ENCODE results near the gene CDV3. TPM values are rescaled to one million over a fixed set of nuclear protein-coding genes. Genes with fewer than 3 reads are reported as not detected.

Gene CDV3
- total RNA-seq, 1 experiment from 2014 or later = 193 TPM

DNA sequence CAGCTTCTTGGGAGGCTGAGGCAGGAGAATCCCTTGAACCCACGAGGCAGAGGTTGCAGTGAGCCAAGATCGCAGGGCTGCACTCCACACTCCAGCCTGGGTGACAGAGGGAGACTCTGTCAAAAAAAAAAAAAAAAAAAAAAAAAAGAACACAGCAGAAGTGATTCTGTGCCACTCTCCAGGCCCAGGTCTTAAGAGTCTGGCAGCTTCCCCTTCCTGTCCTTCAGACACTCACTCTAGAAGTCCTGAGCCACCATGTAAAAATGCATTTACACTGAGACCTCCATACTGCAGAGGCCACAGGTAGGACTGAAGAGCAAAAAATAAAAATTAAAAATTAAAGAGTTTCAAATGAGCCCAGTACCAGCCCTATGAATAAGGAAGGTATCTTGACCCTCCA, 11.8 kb upstream of the CDV3 start:
- DNase-seq = no peak
- H3K9me3 ChIP-seq (ENCODE audit: insufficient read depth, low read depth) = peaks cover 5% of the 10 kb centered on the region
- H3K27me3 ChIP-seq (ENCODE audit: insufficient read depth, low read depth) = no peaks in the 10 kb centered on the region
- H3K4me2 ChIP-seq = no peak overlapping the region
- BruUV-seq (replicated peaks) = no TSS peak
- intact Hi-C loops (cut with micrococcal nuclease; ENCODE audit: unreplicated experiment) = no loop called here
- H4K20me1 ChIP-seq (ENCODE audit: insufficient read depth) = no peaks in the 10 kb centered on the region
- H3F3A ChIP-seq (ENCODE audit: insufficient read depth, low read depth) = peaks cover 6% of the 10 kb centered on the region; the same call in 1 of the 2 replicates
- H3K36me3 ChIP-seq (ENCODE audit: low read depth) = no peaks in the 10 kb centered on the region
- H3K27ac ChIP-seq = no peak overlapping the region
- POLR2A ChIA-PET (ENCODE audit: unreplicated experiment) = no interaction called here
- no peak overlapping the region for H3K4me3 ChIP-seq
- no peaks in the 10 kb centered on the region for H3K79me2 ChIP-seq (ENCODE audit: low read depth)
- CTCF ChIA-PET = no interaction called here
- TF ChIP-seq EZH2 (IDR thresholded peaks at IDR 0.05; ENCODE audit: low read depth) = no peak
- TF ChIP-seq, protein P1, sequence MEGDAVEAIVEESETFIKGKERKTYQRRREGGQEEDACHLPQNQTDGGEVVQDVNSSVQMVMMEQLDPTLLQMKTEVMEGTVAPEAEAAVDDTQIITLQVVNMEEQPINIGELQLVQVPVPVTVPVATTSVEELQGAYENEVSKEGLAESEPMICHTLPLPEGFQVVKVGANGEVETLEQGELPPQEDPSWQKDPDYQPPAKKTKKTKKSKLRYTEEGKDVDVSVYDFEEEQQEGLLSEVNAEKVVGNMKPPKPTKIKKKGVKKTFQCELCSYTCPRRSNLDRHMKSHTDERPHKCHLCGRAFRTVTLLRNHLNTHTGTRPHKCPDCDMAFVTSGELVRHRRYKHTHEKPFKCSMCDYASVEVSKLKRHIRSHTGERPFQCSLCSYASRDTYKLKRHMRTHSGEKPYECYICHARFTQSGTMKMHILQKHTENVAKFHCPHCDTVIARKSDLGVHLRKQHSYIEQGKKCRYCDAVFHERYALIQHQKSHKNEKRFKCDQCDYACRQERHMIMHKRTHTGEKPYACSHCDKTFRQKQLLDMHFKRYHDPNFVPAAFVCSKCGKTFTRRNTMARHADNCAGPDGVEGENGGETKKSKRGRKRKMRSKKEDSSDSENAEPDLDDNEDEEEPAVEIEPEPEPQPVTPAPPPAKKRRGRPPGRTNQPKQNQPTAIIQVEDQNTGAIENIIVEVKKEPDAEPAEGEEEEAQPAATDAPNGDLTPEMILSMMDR (conservative IDR thresholded peaks at IDR 0.05) = no peak
- H3K4me1 ChIP-seq (replicated peaks; ENCODE audit: insufficient read depth) = peaks cover 6% of the 10 kb centered on the region; the same call in 1 of the 2 replicates
- H3K9me2 ChIP-seq (ENCODE audit: insufficient read depth) = no peaks in the 10 kb centered on the region
- no peak overlapping the region for H2AFZ ChIP-seq

DNA sequence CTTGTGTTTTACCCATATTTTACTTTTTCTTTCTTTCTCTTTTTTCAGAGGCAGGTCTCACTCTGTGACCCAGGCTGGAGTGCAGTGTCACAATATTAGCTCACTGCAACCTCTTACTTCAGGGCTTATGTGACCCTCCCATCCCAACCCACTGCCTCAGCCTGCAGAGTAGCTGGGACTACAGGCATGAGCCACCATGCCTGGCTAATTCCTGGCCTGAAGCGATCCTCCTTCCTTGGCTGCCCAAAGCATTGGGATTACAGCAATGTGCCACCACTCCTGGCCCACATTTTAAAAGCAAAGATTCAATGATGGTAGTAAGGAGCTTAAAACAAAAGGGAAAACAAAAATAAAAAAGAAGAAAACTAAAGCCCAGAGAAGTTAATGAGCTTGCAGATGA, 11.1 kb upstream of the CDV3 start:
- no peak overlapping the region for H2AFZ ChIP-seq
- DNase-seq = no peak
- ChIA-PET POLR2A (ENCODE audit: unreplicated experiment) (interaction anchor here (0.7 kb wide), 1 partner anchor 16 kb away, joined by 4 read pairs; no protein-coding TSS in a partner anchor), CTCF (no interaction called here)
- no peak overlapping the region for H3K4me2 ChIP-seq
- H3K9me3 ChIP-seq (ENCODE audit: insufficient read depth, low read depth) = peaks cover 5% of the 10 kb centered on the region
- no peak overlapping the region for H3K4me3 ChIP-seq
- H3K4me1 ChIP-seq (replicated peaks; ENCODE audit: insufficient read depth) = peaks cover 13% of the 10 kb centered on the region
- no peaks in the 10 kb centered on the region for H3K9me2 ChIP-seq (ENCODE audit: insufficient read depth)
- H3K27me3 ChIP-seq (ENCODE audit: insufficient read depth, low read depth) = no peaks in the 10 kb centered on the region
- no peaks in the 10 kb centered on the region for H3K79me2 ChIP-seq (ENCODE audit: low read depth)
- H3K27ac ChIP-seq = no peak overlapping the region
- TF ChIP-seq, protein P1 (conservative IDR thresholded peaks at IDR 0.05) = no peak
- no peak for TF ChIP-seq EZH2 (IDR thresholded peaks at IDR 0.05; ENCODE audit: low read depth)
- no peaks in the 10 kb centered on the region for H3K36me3 ChIP-seq (ENCODE audit: low read depth)
- peaks cover 13% of the 10 kb centered on the region; the same call in 1 of the 2 replicates for H3F3A ChIP-seq (ENCODE audit: insufficient read depth, low read depth)
- no TSS peak for BruUV-seq (replicated peaks)
- intact Hi-C loops (cut with micrococcal nuclease; ENCODE audit: unreplicated experiment) = no loop called here
- no peaks in the 10 kb centered on the region for H4K20me1 ChIP-seq (ENCODE audit: insufficient read depth)

DNA sequence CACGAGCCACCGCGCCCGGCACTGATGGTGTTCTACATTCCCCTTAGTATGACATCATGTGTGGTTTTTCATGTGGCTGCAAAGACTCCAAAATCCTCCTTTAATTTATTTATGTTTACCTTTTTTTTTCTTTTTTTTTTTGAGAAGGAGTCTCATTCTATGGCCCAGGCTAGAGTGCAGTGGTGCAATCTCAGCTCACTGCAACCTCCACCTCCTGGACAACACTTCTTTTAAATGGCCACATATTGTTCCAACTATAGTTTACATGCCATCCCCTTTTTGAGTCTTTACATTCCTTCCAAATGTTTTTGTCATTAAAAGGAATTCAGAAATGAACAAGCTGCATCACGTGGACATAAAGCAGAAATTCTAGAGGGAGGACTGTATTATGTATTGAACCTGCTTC, 10.3 kb upstream of the CDV3 start:
- no TSS peak for BruUV-seq (replicated peaks)
- intact Hi-C loops (cut with micrococcal nuclease; ENCODE audit: unreplicated experiment) = no loop called here
- CTCF ChIA-PET = no interaction called here

DNA sequence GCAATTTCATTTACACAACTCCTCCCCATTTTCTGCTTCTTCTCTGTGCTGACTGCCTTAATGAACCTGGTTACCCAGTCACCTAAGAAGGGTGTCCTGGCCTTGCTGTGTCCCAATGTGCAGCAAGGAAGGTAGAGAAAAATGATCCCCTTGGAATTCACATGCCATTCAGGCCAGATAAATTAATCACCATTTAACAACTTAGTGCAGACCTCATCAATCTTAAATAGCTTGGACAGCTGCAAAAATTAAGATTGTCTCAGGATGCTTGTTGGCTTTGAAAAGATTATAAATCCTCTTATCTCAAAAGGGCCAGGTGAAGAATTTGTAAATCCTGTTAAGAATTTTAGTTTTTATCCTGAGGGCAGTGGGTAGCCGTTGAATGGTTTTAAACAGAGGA, 9.7 kb upstream of the CDV3 start:
- peaks cover 26% of the 10 kb centered on the region for H3F3A ChIP-seq (ENCODE audit: insufficient read depth, low read depth)
- H3K4me2 ChIP-seq = no peak overlapping the region
- H3K79me2 ChIP-seq (ENCODE audit: low read depth) = no peaks in the 10 kb centered on the region
- H3K4me3 ChIP-seq = no peak overlapping the region
- ChIA-PET POLR2A (ENCODE audit: unreplicated experiment) (interaction anchor here (0.7 kb wide), 1 partner anchor 22 kb away, joined by 4 read pairs; no protein-coding TSS in a partner anchor), CTCF (no interaction called here)
- peaks cover 5% of the 10 kb centered on the region for H3K9me3 ChIP-seq (ENCODE audit: insufficient read depth, low read depth)
- H3K27ac ChIP-seq = no peak overlapping the region
- H3K36me3 ChIP-seq (ENCODE audit: low read depth) = no peaks in the 10 kb centered on the region
- H3K9me2 ChIP-seq (ENCODE audit: insufficient read depth) = no peaks in the 10 kb centered on the region
- intact Hi-C loops (cut with micrococcal nuclease; ENCODE audit: unreplicated experiment) = no loop called here
- no TSS peak for BruUV-seq (replicated peaks)
- DNase-seq = peak in 1 of 2 experiments; percentile 43
- TF ChIP-seq, protein P1 (conservative IDR thresholded peaks at IDR 0.05) = no peak
- TF ChIP-seq EZH2 (IDR thresholded peaks at IDR 0.05; ENCODE audit: low read depth) = no peak
- H4K20me1 ChIP-seq (ENCODE audit: insufficient read depth) = no peaks in the 10 kb centered on the region
- no peaks in the 10 kb centered on the region for H3K27me3 ChIP-seq (ENCODE audit: insufficient read depth, low read depth)
- no peak overlapping the region for H2AFZ ChIP-seq
- peaks cover 26% of the 10 kb centered on the region for H3K4me1 ChIP-seq (replicated peaks; ENCODE audit: insufficient read depth)

More for the DNA sequence above, 10.3 kb upstream of the CDV3 start:
- Histone ChIP-seq H3K27me3 (ENCODE audit: insufficient read depth, low read depth) (no peaks in the 10 kb centered on the region), H4K20me1 (ENCODE audit: insufficient read depth) (no peaks in the 10 kb centered on the region), H3K9me2 (ENCODE audit: insufficient read depth) (no peaks in the 10 kb centered on the region), H3K36me3 (ENCODE audit: low read depth) (no peaks in the 10 kb centered on the region), H2AFZ (no peak overlapping the region), H3K4me1 (replicated peaks; ENCODE audit: insufficient read depth) (peaks cover 21% of the 10 kb centered on the region), H3K79me2 (ENCODE audit: low read depth) (no peaks in the 10 kb centered on the region), H3K27ac (no peak overlapping the region), H3K4me3 (no peak overlapping the region), H3K4me2 (no peak overlapping the region), H3K9me3 (ENCODE audit: insufficient read depth, low read depth) (peaks cover 5% of the 10 kb centered on the region), H3F3A (ENCODE audit: insufficient read depth, low read depth) (peaks cover 21% of the 10 kb centered on the region)
- TF ChIP-seq EZH2 (IDR thresholded peaks at IDR 0.05; ENCODE audit: low read depth) = no peak
- POLR2A ChIA-PET (ENCODE audit: unreplicated experiment) = no interaction called here
- DNase-seq = no peak

Measured in PC-9 (cell line).